HG02884 (cell line): Measurements from ENCODE around the gene SRC.
"Not testable (repeated sequence)": the region's sequence is repeated elsewhere in the genome, so short reads cannot be mapped to it uniquely, and the experiment has no call there.

Source experiments
- ATAC-seq: cut with Tn5 transposase; IDR thresholded peaks from one replicate; pipeline ENCODE4 v1.9.1; 2021; ENCODE audit warnings: mild to moderate bottlenecking, moderate library complexity; ENCODE audit not compliant: unreplicated experiment

Gene SRC

GRCh38 chr20:37335642-37336368 lies 10.1 kb upstream of the SRC start:
- ATAC-seq, result no peak

DNA sequence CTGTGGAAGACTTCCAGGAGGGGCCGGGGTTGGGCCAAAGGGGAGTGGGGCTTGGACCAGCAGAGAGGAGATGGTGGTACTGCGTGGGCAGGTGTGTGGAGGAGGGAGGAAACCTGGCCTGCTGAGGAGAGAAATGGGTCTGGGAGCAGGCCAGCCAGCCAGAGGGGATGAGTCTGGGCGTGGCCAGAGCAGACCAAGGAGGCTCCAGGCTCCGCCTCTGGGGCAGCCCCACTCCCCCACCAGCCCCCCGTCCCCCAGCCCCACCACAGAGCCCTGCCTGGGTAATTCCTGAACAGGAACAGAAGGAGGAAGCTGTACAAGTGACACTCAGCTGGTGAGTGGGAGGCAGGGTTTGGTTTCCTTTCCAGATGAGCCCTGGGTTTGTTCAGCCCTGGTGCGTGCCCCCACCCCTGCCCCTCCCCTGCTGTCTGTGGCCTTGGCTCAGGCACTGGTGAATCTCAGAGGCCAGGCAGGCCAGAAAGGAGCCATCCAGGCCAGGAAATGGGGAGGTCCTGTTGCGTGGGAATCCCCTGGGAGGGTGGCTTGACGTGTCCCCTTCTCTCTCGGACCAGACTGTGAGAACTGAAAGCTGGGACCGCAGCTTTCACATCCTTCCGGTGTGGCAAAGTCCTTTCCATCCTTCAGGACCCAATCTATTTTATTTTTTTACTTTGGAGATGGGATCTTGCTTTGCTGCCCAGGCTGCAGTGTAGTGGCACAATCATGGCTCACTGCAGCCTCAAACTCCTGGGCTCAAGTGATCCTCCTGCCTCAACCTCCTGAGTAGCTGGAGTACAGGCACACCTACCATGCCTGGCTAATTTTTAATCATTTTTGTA lies 9.4 kb upstream of the SRC start:
- peak; percentile 70 for ATAC-seq

GRCh38 chr20:37337208-37337991 lies 8.5 kb upstream of the SRC start:
- no peak for ATAC-seq

GRCh38 chr20:37338380-37338779 lies 7.6 kb upstream of the SRC start:
- not testable (repeated sequence) for ATAC-seq

DNA sequence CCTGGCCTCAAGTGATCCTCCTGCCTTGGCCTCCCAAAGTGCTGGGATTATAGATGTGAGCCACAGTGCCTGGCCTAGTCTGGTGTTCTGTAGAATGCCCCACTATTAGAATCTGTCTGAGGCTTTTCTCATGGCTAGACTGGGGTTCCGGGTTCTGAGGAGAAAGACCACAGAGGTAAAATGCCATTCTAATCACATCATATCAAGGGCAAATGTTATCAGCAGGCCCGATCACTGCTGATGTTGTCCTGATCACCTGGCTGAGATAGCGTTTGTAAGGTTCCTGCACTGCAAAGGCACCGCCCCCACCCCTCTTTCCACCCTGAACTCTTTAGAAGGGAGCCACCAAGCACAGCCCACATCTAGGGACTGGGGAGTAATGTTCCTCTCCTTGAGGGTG lies 6.7 kb upstream of the SRC start:
- ATAC-seq, result no peak

GRCh38 chr20:37339764-37340109 lies 6.2 kb upstream of the SRC start:
- not testable (repeated sequence) for ATAC-seq

GRCh38 chr20:37340998-37341397 lies 4.9 kb upstream of the SRC start:
- ATAC-seq, result no peak

DNA sequence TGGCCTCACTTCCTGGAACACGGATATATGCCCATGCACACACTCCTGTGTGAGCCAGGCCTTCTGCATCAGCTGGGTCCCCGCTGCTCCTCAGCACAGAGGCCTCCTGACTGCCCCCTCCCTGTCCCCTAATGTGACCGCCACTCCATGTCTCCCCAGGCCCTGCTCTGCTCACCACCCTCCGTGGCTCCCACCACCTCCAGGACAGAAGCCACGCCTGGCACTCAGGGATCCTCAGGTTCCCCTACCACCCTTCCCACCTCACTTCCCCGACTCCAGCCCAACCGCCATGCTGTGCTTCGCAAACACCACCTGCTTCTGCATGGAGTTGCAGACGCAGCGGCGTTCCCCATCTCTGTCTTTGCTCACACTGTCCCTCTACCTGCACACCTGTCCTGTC lies 4.3 kb upstream of the SRC start:
- ATAC-seq, result no peak

DNA sequence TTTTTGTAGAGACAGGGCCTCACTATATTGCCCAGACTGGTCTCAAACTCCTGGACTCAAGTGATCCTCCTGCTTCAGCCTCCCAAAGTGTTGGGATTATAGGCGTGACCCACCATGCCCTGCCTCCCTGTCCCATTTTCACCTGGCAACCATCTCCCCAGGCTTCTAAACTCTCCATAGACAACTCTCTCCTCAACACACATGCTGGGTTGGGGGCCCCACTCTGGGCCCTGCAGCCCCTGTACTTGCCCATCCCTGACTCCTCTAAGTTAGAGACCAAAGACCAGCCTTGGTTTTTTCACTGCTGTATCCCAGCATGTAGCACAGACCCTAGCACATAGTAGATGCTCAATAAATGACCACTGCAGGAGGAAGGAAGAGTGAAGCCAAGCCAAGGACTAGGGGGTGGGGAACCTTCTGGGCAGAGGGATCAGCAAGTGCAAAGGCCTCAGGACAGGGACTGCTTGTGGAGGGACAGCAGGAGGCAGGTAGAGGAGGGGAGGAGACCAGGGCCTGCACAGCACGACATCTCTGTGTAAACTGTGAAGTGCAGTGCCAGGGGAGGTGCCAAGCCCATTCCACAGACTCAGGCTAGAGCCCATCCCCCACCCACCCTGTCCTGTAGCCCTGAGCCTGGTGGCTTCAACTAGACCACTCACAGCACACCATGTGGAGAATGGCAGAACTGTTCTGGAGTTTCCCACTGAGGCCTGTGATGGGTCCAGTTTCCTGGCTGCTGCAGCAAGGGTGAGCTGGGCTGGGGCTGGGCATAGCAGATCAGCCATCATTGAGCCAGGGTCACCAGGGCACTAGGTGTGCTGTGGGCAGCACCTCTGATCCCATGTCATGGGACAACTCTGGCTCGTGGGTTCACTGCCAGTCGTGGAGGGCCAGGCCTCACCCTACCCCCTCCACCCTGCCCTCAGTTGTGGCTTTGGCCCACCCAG lies 3.4 kb upstream of the SRC start:
- ATAC-seq, result no peak

- no peak for ATAC-seq
Observed at GRCh38 chr20:37343212-37343993, 2.5 kb upstream of the SRC start.

GRCh38 chr20:37343994-37344355 lies 2.0 kb upstream of the SRC start:
- no peak for ATAC-seq

DNA sequence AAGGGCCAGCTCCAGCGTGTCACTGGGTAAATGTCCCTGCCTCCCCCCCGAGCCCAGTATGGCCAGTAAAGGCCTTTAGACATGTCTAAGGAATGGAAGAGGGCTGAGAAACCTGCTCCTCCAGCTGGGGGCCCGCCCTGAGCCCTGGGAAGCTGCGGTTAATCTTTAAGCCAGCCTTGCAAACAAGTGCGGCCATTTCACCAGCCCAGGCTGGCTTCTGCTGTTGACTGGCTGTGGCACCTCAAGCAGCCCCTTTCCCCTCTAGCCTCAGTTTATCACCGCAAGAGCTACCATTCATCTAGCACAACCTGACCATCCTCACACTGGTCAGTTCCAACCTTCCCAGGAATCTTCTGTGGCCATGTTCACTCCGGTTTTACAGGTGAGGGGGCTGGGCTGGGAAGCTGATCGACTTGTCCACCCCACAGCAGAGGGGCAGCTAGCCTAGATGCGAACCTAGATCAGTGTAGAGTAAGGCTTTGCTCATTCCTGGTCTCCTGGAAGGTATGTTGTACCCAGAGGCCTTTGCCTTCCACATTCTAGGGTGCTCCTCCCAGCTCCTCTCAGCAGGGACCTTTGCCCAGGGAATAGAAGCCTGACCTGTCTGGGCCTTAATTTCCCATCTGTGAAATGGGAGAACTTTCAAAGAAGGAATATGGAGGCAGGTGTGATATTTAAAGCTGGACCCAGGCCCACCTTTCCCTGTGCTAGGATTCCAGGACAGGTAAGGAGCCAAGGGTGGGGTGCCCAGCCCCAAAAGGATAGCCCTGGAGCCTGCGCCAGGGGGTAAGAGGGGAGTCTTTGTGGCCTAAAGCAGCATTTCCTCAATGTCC lies 1.2 kb upstream of the SRC start:
- ATAC-seq, result no peak

DNA sequence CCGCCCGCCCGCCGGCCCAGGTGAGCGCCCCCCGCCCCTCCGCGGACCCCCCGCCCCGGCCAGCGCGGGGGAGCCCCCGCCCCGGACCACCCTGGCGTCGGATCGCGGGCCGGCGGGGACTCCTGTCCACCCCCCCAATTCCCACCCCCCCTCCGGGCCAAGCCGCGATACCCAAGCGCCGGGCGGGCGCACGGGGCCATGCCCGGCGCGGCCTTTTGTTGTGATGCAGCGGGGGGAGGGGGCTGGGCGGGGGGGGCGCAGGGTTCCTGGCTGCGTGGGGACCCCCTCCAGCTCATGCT lies 245 bp downstream of the SRC start:
- ATAC-seq, result no peak

DNA sequence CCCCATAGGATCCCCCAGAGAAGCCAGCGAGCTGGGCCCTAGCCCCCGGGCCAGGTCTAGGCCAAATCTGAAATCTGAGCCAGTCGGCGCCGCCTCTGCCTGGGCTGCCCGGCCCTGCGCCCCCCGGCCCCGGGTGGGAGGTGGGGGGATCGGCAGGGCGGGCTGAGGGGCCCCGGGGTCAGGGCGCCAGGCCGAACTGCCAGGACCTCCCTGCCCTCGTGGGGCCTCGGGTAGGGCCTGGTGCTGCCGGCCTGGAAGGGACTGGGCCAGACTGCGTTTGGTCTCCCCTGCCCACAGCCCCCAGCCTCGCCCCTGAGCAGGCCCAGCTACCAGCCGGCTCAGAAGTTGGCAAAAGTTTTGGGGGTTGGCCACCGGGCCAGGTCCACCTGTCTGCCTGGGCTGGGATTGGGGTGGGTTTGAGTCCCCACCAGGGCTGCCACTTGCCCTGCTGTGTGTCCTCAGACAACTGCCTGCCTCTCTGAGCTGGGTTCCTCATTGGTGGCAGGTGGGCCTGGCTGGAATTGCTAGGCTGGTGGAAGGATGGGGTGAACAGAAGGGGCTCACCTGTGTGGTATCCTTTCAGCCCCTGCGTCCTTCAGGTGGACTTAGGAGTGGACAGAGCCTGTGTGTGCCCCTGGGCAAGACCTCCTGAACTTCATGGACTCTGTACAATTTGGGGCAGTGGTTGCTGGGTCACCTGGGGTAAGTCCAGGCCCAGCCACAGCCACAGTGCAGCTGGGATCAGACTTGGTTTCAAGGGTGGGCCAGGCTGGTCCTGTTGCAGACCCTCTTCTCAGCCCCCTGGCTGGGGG lies 801 bp downstream of the SRC start:
- no peak for ATAC-seq

- ATAC-seq, result no peak
Observed at GRCh38 chr20:37347347-37347823, 1.4 kb downstream of the SRC start.

GRCh38 chr20:37347891-37348791 lies 2.2 kb downstream of the SRC start:
- ATAC-seq, result no peak
